GM21447 (cell line): Measurements from ENCODE around the gene CRHR1.
"Not testable (repeated sequence)": the region's sequence is repeated elsewhere in the genome, so short reads cannot be mapped to it uniquely, and the experiment has no call there.

Experiments
- ATAC-seq: cut with Tn5 transposase; IDR thresholded peaks from one replicate; pipeline ENCODE4 v1.9.1; 2021; ENCODE audit not compliant: unreplicated experiment

The CRHR1 gene

GRCh38 chr17:45784293-45784740 lies at the start of gene CRHR1:
TSS of gene CRHR1 (plus strand) at chr17:45784320. CDS start at chr17:45784545, 225 bp downstream.
- ATAC-seq: no peak

GRCh38 chr17:45734598-45734997 lies 49.5 kb upstream of the CRHR1 start:
- no peak for ATAC-seq

- ATAC-seq: no peak
These were observed 48.6 kb upstream of the CRHR1 start for GRCh38 chr17:45735488-45735887.

- ATAC-seq: no peak
These were observed 44.3 kb upstream of the CRHR1 start for GRCh38 chr17:45739786-45740185.

- no peak for ATAC-seq
These were observed 43.4 kb upstream of the CRHR1 start for GRCh38 chr17:45740553-45741330.

GRCh38 chr17:45742251-45742650 lies 41.9 kb upstream of the CRHR1 start:
- no peak for ATAC-seq

GRCh38 chr17:45743626-45744326 lies 40.3 kb upstream of the CRHR1 start:
- ATAC-seq: no peak

GRCh38 chr17:45744826-45745225 lies 39.3 kb upstream of the CRHR1 start:
- not testable (repeated sequence) for ATAC-seq

- ATAC-seq: no peak
These were observed 38.3 kb upstream of the CRHR1 start for GRCh38 chr17:45745601-45746494.

- ATAC-seq: no peak
These were observed 36.2 kb upstream of the CRHR1 start for GRCh38 chr17:45747911-45748310.

- ATAC-seq: no peak
These were observed 35.3 kb upstream of the CRHR1 start for GRCh38 chr17:45748731-45749310.

- ATAC-seq: no peak
These were observed 34.2 kb upstream of the CRHR1 start for GRCh38 chr17:45749831-45750335.

GRCh38 chr17:45750779-45751440 lies 33.2 kb upstream of the CRHR1 start:
- ATAC-seq: no peak

- ATAC-seq: no peak
These were observed 32.7 kb upstream of the CRHR1 start for GRCh38 chr17:45751466-45751865.

- ATAC-seq: no peak
These were observed 31.9 kb upstream of the CRHR1 start for GRCh38 chr17:45752246-45752645.

- no peak for ATAC-seq
These were observed 30.4 kb upstream of the CRHR1 start for GRCh38 chr17:45753645-45754225.

- ATAC-seq: no peak
These were observed 29.1 kb upstream of the CRHR1 start for GRCh38 chr17:45755050-45755449.

GRCh38 chr17:45756266-45756991 lies 27.7 kb upstream of the CRHR1 start:
- ATAC-seq: no peak
